Measurements from ENCODE around the gene NMRK1. TPM values are rescaled to one million over a fixed set of nuclear protein-coding genes. Genes with fewer than 3 reads are reported as not detected.

NMRK1 gene
- total and polyA plus RNA-seq, 2 of the 13 experiments (the other 11 are each of a cell fraction or from before 2014, with no cell fraction given), result 9.1 to 12.9 TPM

DNA sequence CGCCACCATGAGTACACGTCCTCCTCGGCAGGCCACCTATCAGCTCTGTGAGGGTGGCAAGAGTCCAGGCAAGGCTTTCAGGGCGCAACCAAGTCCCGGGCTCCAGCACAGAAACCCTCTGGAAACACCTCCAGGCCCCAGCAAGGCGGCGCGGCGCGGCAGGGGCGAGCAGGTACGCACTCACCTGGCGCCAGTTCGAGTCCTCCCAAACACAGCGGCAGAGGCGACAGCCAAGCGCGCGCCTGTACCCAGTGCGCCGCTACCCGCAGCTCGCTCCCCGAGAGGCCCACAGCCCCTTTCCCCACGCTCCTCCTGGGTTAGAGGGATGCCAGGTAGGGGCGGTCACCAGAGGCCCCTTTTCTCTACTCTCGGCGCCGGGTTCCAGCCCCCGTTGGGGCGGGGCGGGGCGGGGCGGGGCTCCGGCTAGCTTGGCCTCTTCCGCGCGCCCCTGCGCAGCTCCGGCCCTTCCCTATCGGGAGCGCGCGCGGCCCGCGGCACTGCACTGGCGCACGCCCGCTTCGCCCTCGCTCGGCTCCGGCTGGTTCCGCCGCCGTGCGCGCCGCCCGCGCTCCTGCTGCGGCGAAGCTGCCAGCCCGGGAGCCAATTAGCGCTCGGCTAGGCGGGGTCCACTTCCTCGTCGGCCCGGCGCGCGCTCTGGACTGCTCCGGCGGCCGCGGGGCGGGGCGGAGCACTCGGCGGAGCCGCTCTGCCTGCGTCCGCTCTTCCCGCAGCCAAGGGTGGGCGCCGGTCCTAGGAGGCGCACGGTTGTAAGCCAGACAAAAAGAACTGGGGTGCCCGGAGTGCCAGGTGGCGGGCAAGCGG, at the start of gene NMRK1, which contains the start of gene OSTF1 (continued):
- TF ChIP-seq ZNF770 (CRISPR knock-in tag; IDR thresholded peaks at IDR 0.05), result no peak; the same call in 1 of the 2 replicates
- peak; percentile 83 for TF ChIP-seq ZEB1 (IDR thresholded peaks at IDR 0.05; ENCODE audit: insufficient replicate concordance, low read depth)
- no peak for TF ChIP-seq ZSCAN12 (CRISPR knock-in tag; IDR thresholded peaks at IDR 0.05)
- TF ChIP-seq ZSCAN25 (CRISPR knock-in tag; IDR thresholded peaks at IDR 0.05), result peak; percentile 40; the same call in 1 of the 2 replicates
- no peak for TF ChIP-seq BRF2 (CRISPR knock-in tag; IDR thresholded peaks at IDR 0.05)
- TF ChIP-seq HDAC6 (IDR thresholded peaks at IDR 0.05; ENCODE audit: low read depth, low read length), result no peak
- no peak for TF ChIP-seq ZNF747 (CRISPR knock-in tag; IDR thresholded peaks at IDR 0.05; ENCODE audit: borderline replicate concordance)
- no peak for TF ChIP-seq ZMYM2 (CRISPR knock-in tag; IDR thresholded peaks at IDR 0.05)
- TF ChIP-seq HOXA3 (CRISPR knock-in tag; IDR thresholded peaks at IDR 0.05), result no peak
- TF ChIP-seq HCFC1 (IDR thresholded peaks at IDR 0.05; ENCODE audit: low read depth, low read length), result no peak
- peak; percentile 61 for TF ChIP-seq TAF1 (CRISPR knock-in tag; IDR thresholded peaks at IDR 0.05)
- TF ChIP-seq JARID2 (CRISPR knock-in tag; IDR thresholded peaks at IDR 0.05; ENCODE audit: insufficient replicate concordance), result no peak
- peak; percentile 76; the same call in 1 of the 2 replicates for TF ChIP-seq ZNF546 (CRISPR knock-in tag; conservative IDR thresholded peaks at IDR 0.05)
- no peak for TF ChIP-seq MEIS2 (CRISPR knock-in tag; IDR thresholded peaks at IDR 0.05)
- no peak for TF ChIP-seq ZNF160 (CRISPR knock-in tag; IDR thresholded peaks at IDR 0.05)
- TF ChIP-seq PHF21A (CRISPR knock-in tag; IDR thresholded peaks at IDR 0.05), result peak; percentile 81
- no peak for TF ChIP-seq ZNF7 (CRISPR knock-in tag; IDR thresholded peaks at IDR 0.05)
- no peak for TF ChIP-seq HNF1B (CRISPR knock-in tag; IDR thresholded peaks at IDR 0.05)
- no peak for TF ChIP-seq ZNF576 (CRISPR knock-in tag; IDR thresholded peaks at IDR 0.05)
- TF ChIP-seq ZNF263 (CRISPR knock-in tag; IDR thresholded peaks at IDR 0.05), result peak; percentile 60; the same call in 1 of the 2 replicates
- no peak for TF ChIP-seq MBD4 (IDR thresholded peaks at IDR 0.05; ENCODE audit: borderline replicate concordance, low read length)
- TF ChIP-seq ZNF775 (CRISPR knock-in tag; IDR thresholded peaks at IDR 0.05; ENCODE audit: borderline replicate concordance), result no peak
- TF ChIP-seq GMEB1 (CRISPR knock-in tag; IDR thresholded peaks at IDR 0.05; ENCODE audit: borderline replicate concordance), result peak; percentile 76

Data from HepG2 (cell line).